Inflammatory macrophage (primary cell): ENCODE results near the gene THAP8.
"Not testable (repeated sequence)": the region's sequence is repeated elsewhere in the genome, so short reads cannot be mapped to it uniquely, and the experiment has no call there.

Experiments
- DNase-seq, 2 donors: peaks; one replicate each; pipeline ENCODE4 v3.0.0-alpha.2; 2020 to 2022
- total RNA-seq, 18 experiments: gene quantifications; one replicate each; lab custom pipeline; 2026; ENCODE audit warnings: mixed read lengths in 6 of 18, inconsistent platforms in 2 of 18; lab: John Stamatoyannopoulos, UW

The THAP8 gene
- 0.35 to 7.5 (median 3.7) reads per million in 18 experiments for total RNA-seq

DNA sequence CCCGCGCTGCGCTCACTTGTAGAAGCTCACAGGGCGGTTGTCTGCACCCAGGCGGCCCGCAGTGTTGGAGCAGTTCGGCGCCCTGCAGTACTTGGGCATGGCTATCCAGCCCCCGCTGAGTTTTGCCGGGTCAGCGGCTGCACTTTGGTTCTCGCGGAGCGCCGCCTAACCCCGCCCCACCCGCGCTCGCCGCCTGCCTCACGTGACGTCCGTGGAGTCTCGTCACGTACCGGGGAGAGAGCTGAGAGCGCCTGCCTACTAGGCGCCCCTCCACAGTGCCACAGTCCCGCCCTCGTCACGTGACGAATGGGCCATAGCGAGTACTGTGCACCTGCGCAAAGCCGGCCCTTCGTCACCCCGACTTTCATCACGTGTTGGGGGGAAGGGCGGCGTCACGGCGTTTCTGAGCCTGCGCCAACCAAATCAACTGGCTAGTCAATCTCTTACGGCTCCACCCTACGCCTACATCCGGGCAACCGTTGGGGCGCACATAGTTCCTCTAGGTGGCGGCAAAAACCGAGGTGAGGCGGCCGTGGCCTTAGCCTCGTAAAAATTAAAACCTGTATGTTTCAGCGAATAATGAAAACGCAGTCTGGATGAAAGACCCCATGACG, at the start of gene THAP8:
Gene THAP8, minus strand, starts transcription at position 167 of the 614 bp plus-strand sequence. Its CDS starts 68 bp downstream, at position 99.
- peak; percentile 99 to 100 for DNase-seq

DNA sequence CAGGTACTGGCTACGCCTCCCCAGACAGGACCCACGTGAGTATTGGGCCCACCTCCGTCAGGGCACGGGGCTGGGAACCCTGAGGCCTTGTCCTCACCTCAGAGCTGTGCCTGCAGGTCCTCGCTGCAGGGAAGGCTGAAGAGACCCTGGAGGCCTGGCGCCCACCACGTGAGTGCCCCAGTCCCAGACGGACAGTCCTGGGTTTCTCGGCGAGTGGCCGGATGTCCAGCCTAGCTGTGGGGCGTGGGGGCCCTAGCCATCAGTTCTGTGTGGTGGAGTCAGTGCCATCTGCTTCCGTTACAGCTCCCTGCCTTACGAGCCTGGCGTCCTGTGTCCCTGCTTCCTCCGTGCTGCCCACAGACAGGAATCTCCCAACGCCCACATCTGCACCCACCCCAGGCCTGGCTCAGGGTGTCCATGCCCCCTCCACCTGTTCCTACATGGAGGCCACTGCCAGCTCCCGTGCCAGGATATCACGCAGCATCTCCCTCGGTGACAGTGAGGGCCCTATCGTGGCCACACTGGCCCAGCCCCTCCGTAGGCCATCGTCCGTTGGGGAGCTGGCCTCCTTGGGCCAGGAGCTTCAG, 49.0 kb upstream of the THAP8 start:
- no peak for DNase-seq

DNA sequence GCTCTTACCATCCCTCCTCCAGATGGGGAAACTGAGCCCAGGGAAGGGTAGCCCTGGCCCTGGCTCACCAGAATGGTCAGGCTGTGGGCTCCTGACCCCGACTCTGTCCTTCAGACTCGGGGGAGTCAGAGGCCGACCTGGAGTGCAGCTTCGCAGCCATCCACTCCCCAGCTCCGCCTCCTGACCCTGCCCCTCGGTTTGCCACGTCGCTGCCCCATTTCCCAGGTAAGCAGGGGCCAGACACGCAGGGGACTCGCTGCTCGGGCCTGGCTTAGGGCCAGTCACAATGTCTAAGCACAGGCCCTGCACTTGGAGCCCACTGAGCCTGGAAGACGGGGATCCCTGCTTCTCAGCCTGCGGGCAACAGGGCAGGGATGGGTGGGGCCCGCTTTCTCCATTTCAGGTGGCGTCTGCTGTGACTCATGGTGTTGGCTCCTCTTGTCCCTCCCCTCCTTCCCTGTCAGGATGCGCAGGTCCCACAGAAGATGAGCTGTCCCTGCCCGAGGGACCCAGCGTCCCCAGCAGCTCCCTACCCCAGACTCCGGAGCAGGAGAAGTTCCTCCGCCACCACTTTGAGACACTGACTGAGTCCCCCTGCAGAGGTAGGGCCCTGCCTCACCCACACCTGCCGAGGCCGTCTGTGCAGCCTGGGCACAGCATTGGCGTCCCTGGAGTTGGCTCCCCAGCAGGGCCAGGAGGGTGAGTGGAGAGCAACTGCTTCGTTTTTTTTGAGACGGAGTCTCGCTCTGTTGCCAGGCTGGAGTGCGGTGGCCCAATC, 47.7 kb upstream of the THAP8 start:
- DNase-seq = no peak

DNA sequence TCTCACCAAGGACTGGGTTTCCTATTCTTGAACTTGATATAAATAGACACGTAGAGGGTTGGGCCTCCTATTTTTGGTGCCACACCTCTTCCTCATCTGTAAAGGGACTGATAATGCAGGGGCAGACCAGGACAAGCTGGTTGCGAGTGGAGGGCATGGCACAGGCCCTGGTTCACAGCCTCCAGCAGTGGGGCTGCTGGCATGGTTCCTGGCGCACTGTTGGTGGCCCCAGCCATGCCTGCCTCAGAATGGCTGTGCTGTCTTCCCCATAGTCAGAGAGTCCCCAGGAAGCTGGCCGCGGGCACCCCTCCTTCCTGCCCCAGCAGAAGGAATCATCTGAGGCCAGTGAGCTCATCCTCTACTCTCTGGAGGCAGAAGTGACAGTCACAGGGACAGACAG, 46.4 kb upstream of the THAP8 start:
- peak; percentile 18 to 73 for DNase-seq

DNA sequence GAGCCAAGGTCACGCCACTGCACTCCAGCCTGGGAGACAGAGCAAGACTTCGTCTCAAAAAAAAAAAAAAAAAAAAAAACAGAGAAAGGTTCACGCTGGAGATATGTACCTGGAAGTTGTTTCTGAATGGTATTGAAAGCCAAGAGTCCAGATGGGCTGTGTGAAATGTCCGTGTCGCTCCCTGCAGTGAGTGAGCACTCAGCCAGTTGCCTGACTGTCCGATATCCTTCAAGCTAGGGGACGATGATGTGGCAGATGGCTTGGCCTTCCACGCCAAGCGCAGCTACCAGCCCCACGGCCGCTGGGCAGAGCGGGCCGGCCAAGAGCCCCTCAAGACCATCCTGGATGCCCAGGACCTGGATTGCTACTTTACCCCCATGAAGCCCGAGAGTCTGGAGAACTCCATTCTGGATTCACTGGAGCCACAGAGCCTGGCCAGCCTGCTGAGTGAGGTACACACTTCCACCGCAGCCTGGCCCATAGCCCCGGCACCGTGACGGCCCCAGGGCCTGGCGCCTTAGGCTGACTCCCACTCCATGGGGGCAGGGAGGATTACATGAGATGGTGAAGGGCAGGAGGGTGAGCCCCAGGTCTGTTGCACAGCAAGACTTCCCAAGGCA, 45.2 kb upstream of the THAP8 start:
- DNase-seq = no peak

GRCh38 chr19:36097036-36097435, 43.0 kb upstream of the THAP8 start:
- DNase-seq = no peak

GRCh38 chr19:36093687-36094086, 39.6 kb upstream of the THAP8 start:
- no peak for DNase-seq

DNA sequence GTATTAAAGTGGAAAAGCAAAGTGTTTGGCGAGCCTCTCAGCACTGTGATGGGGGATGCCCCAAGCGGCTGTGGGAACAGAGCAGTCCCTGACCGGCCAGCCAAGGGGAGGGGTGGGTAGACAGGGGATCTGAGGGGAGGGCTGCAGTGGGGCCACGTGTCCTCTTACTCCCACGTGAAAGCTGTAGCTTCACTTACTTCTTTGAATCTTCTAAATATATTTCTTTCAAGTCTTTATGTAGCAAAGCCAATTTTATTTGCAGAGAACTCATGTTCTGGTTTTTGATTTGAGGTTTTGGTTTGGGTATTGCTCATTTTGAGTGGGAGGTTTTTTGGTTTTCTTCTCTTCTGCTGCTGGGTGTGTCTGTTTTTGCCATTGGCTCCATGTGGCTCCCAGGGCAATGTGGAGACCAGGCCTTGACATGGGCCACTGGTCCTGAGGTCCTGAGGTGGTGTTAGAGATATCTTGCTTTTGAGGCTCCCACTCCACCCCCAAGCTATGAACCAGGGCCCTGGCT, 39.1 kb upstream of the THAP8 start:
- DNase-seq = no peak

GRCh38 chr19:36092566-36092965, 38.5 kb upstream of the THAP8 start:
- DNase-seq = no peak

DNA sequence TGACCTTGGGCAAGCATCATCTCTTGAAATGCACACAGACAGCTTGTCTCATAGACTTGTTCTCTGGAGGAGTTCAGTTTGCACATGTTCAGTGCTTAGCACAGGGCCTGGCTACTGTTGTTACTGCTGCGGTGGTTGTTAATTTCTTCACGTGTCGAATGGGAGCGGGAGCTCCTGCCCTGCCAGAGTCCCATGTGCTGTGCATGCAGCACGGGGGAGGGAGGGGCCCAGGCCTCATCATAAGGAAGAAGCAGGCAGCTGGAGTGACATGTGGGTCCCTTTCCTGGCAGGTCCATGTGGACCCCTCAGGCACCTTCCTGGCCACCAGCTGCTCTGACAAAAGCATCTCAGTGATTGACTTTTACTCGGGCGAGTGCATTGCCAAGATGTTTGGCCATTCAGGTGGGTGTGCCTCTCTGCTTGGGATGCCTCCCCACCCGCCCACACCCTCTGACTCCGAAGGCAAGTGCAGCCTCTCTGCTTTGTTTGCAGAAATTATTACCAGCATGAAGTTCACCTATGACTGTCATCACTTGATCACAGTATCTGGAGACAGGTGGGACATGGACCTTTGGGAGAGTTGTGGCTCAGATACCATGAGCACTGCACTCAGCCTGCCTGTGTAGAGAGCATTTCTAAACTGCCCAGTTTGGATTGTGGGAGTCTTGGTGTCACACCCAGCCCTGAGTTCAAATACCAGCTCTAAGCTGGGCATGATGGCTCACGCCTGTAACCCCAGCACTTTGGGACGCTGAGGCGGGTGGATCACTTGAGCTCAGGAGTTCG, 37.0 kb upstream of the THAP8 start:
- no peak for DNase-seq

- DNase-seq = no peak
These were observed 35.8 kb upstream of the THAP8 start for GRCh38 chr19:36089847-36090246.

- no peak for DNase-seq
These were observed 32.2 kb upstream of the THAP8 start for GRCh38 chr19:36086326-36086725.

GRCh38 chr19:36084231-36085009, 30.3 kb upstream of the THAP8 start:
- DNase-seq = no peak

- no peak for DNase-seq
These were observed 28.8 kb upstream of the THAP8 start for GRCh38 chr19:36082916-36083315.

- DNase-seq = no peak
These were observed 27.8 kb upstream of the THAP8 start for GRCh38 chr19:36081894-36082293.

DNA sequence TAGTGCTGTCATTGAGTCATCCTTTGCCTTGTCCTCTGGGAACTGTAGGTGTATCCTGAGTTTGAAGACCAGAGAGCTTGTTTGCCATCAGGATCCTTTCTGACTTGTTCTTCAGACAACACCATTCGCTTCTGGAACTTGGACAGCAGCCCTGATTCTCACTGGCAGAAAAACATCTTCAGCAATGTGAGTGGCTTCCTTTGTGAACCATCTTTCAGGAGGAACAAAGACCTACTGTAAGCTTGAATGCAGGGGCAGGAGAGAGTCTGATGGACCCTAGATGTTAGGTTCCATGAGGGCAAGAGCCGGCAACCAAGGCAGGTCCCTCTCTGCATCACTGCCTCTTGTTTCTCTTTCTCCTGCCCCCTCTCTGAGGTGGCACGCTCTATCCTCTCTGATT, 27.3 kb upstream of the THAP8 start:
- DNase-seq = no peak

- DNase-seq = peak; percentile 21 to 67
These were observed 25.4 kb upstream of the THAP8 start for GRCh38 chr19:36079389-36079945.

DNA sequence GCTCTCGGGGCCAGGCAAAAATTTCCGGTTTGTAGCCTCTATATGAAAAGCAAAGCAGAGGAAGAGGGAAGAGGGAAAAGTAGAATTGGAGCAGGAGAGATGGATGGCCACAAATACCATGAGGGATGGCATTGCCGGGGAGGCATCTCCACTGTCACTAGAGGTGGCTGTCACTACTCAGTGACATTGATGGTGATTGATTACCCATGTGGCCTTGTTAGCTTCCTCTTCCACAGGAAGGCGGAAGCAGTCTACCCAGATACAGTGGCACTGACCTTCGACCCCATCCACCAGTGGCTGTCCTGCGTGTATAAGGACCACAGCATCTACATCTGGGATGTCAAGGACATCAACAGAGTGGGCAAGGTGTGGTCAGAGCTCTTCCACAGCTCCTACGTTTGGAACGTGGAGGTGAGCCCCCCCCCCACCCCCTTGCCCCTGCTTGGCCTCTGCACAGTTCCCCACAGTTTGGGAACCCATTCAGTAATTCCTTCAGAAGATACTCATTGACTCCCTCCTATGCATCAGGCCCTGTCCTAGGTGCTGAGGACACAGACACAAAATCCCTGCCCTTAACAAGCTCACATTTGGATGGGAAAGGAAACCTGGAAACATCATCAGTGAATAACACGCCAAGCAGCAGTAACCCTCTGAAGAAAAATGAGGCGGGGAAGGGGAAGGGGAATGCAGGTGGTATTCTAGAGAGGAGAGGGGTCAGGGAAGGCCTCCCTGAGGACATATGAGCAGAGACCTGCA, 19.2 kb upstream of the THAP8 start:
- DNase-seq = no peak

DNA sequence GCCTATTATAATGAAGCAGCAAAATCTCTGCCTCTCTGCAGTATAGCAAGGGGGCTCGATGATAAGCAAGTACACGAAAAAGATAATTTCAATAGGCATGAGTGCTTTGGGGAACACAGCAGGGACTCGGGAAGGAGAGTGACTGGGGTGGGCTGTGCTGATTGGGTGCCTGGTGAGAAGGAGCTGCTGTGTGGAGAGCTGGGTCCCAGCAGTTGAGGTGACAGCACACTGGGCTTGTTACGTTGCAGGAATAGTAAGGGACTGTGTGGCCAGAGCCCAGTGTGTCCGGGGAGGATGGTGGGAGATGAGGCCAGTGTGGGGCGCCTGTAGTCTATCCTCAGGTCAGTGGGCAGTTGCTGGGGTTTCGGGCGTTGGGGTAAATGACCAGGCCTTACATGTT, 18.0 kb upstream of the THAP8 start:
- DNase-seq = no peak

DNA sequence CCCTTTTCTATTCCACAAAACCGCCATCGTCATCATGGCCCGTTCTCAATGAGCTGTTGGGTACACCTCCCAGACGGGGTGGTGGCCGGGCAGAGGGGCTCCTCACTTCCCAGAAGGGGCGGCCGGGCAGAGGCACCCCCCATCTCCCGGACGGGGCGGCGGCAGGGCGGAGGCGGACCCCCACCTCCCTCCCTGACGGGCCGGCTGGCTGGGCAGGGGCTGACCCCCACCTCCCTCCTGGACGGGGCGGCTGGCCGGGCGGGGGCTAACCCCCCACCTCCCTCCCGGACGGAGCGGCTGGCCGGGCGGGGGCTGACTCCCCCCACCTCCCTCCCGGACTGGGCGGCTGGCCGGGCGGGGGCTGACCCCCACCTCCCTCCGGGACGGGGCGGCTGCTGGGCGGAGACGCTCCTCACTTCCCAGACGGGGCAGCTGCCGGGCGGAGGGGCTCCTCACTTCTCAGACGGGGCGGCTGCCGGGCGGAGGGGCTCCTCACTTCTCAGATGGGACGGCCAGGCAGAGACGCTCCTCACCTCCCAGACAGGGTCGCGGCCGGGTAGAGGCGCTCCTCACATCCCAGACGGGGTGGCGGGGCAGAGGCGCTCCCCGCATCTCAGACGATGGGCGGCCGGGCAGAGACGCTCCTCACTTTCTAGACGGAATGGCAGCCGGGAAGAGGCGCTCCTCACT, 14.9 kb upstream of the THAP8 start:
- DNase-seq = not testable (repeated sequence)
